ENCODE measurements around the gene ETV6. TPM values are rescaled to one million over a fixed set of nuclear protein-coding genes. Genes with fewer than 3 reads are reported as not detected.

Gene ETV6
- total RNA-seq, 1 experiment from 2014 or later: 6.1 TPM

DNA sequence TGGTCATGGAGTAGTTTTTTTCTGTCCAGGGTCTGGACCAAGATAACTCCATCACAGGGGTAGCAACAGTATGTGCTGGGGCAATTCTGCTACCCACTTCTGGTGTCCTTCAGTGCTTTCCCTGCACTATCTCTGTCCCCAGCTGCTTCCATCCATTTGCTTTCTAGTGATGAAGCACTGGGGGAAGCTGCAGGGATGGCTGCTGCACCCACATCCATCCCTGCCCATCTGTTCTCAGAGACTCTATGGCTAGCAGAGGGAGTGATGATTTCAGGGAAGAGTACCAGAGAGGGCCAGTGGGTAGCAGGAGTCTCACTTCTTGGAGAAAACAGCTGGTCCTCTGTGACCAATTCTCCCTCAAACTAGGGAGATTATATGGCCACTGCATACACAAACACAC lies 44.1 kb downstream of the ETV6 start:
- DNase-seq (ENCODE audit: low spot score): no peak

DNA sequence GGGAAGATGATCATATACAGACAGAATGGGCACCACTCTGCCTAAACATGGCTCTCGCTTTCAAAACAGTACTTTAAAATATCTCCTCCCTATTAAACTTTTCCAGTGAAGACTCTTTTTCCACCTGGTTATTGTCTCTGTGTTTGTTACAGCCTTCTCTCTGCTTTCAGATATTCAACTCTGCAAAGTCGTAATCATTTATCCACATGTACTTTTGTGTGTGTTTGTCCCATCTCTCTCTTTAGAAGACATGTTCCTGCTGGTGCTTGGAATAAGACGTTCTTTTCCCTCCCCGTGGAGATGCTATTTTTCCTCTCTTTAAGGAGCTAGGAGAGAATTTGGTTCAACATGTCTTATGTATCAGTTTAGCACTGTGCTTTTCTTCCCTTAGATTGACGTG lies 45.1 kb downstream of the ETV6 start:
- DNase-seq (ENCODE audit: low spot score): no peak

DNA sequence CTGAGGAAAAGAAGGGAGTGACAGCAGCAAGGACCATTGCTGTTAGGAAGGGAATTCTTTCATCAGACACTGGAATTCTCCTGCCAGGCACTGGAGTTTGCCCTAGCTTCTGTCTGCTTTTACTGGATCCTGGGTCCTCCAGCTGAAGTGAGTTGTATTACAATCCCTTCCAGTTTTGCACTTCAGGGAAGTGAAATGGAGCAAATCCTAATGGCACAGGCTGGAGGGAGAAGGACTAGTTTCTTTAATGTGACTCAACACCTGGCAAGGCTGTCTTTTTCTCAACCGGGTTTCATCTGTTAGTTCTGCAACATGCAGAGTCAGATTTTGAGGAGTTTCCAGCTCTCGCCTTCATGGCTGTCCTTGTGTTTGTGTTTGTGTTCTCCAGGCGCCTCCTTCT lies 45.8 kb downstream of the ETV6 start:
- no peak for DNase-seq (ENCODE audit: low spot score)

DNA sequence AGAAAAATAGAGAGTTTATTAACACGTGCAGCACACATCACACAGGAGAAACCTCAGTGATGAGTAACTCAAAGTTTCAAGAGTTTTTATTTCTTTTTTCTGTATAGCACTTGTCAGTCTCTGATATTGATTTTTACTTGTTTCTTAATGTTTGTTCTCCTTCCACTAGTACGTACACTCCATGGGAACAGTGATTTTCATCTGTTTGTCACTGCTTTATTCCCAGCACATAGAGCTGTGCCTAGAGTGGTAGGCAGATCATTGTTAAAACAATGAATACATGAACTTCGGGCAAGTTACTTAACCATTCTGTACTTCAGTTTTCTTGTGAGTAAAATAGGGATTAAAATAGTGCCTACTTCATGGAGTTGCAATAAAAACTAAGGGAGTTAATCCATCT lies 46.6 kb downstream of the ETV6 start:
- DNase-seq (ENCODE audit: low spot score): no peak

DNA sequence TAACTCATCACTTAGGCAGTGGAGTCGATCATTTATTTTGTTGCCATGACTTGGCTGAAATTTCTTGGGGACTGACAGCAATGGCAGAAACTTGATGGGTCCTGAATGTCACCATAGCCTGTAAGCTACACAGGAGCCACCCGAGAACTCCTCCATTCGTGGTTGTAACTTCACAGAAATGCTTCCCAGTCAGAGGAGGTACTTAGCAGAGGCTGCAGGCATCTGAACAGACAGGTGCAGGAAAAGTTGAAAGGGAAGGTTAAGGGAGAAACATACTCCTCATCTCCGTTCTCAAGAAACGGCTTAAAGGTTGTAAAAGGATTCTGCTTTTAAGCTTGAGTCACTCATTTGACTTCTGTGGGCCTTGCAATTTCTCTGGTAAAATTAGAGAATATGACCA lies 47.7 kb downstream of the ETV6 start:
- no peak for DNase-seq (ENCODE audit: low spot score)

DNA sequence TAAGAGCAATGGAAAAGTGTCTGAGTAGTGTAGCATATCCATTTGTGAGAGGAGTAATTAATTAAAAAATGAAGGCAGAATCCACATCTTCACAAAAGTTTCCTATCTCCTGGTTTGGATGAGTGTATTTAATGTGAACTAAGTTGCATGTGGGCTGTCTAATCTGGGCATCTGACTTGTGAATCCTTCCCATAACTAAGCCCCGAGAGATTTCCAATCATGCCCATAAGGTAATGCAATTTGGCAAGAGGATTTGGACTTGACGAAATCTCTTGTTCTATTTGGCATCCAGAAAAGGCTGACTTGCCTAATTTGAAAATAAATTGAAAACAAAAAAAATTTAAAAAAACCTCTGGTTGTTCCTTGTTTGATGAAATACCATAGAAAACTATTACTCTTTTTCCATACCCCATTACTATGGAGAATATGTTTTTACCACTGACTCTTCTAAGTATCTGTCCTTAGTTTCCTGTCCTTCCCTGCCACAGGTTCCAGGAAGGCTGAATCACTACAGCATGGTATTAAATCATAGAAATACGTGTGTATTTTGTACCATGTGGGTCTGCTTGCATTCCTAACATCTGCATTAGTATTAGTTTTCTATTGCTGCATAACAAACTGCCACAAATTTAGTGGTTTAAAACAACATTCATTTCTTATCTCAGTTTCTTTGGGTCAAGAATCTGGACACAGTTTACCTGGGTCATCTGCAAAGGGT lies 48.4 kb downstream of the ETV6 start:
- DNase-seq (ENCODE audit: low spot score): no peak

DNA sequence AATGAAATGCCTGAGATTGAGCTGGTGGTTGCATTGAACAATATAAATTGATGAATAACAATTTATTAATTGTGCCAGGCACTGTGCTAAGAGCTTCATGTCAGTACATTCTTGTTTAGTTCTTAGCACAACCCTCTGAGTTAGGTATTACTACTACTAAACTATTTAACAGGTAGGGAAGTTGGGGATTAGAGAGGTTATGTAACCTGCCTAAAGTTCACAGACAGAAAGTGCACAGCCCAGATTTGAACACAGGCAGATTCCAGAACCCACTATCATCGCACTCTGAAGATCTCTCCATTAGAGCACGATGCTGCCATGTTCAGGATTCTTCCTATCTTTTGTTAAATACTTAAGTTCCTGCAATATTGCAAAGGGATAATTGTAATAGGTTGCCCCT lies 49.3 kb downstream of the ETV6 start:
- DNase-seq (ENCODE audit: low spot score): no peak

DNA sequence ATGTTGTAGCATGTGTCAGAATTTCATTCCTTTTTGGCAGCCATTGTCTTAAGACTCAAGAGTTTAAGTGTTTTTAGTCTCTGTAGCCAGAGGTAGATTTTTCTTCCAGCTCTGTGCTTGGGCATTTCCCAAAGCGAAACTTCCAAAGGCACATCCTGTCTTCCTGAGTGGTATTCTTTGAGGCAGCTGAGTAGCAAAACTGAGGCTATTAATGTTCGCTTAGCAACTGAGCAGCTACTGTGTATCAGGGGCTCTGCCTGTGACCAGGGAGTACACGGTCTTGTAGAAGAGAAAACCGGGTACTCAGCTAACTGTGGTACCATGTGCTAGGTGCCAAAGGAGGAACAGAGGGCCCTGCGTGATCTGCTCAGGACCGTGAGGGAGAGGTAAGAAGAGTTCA lies 52.0 kb downstream of the ETV6 start:
- DNase-seq (ENCODE audit: low spot score): no peak

DNA sequence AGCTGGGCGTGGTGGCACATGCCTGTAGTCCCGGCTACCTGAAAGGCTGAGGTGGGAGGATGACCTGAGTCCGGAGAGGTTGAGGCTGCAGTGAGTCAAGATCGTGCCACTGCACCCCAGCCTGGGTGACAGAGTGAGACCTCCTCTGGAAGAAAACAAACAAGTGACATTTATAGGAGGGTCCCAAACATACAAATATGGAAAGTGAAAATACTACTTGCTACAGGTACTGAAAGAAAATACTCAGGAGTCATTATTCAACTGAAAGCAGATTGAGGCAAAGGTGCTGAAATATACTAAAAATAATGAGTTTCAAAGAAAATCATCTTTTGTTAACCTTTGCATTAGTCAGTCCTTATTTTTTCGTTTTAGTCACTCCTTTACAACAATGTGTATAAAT lies 53.5 kb downstream of the ETV6 start:
- DNase-seq (ENCODE audit: low spot score): no peak

DNA sequence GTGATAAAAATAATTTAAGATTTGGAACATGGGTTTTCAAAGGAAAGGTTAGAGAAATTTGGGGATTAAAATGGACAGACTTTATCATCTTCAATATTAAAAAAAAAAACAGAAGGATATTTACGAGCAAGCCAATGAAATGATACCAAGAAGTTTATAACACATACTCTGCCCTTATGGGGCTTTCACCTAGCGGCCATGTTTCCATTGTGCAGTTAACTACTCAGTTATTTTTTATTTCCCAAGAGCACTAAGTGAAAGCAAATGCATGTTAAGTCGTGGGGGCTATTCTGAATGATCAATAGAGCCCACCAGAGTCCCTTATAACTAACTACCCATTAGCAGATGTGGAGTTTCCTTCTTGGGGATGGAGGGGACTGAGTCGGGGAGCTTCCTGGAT lies 53.9 kb downstream of the ETV6 start:
- DNase-seq (ENCODE audit: low spot score): no peak

DNA sequence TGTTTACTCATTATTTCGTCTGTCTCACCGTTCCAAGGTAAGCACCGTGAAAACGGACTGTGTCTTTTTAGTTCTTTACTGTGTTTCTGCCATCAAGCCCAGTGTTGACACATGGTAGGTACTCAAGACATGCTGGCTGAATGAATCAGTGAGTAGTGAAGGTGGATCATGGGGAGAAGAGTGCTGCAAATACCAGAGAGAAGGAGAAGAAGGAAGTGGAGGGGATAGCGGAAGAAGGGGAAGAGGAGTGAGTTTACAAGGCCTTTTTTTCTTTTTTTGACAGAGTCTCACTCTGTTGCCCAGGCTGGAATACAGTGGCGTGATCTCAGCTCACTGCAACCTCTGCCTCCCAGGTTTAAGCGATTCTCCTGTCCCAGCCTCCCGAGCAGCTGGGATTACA lies 54.6 kb downstream of the ETV6 start:
- DNase-seq (ENCODE audit: low spot score): no peak

DNA sequence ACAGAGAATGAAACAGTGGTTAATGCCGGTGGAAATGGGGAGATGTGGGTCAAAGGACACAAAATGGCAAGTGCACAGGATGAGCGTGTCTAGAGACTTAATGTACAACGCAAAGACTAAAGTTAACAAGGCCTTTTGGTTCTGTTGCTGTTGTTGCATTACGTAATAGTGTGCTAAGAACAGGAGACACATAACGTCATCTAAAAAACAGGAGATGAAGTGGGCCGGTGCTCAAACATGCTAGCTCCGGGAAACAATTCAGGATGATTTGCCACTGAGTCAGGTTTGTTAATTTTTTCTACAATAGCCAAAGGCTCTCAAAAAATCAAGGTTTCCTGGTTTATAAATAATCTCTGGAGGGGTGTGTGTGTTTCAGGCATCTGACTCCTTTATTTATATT lies 55.5 kb downstream of the ETV6 start:
- DNase-seq (ENCODE audit: low spot score): peak; percentile 63

DNA sequence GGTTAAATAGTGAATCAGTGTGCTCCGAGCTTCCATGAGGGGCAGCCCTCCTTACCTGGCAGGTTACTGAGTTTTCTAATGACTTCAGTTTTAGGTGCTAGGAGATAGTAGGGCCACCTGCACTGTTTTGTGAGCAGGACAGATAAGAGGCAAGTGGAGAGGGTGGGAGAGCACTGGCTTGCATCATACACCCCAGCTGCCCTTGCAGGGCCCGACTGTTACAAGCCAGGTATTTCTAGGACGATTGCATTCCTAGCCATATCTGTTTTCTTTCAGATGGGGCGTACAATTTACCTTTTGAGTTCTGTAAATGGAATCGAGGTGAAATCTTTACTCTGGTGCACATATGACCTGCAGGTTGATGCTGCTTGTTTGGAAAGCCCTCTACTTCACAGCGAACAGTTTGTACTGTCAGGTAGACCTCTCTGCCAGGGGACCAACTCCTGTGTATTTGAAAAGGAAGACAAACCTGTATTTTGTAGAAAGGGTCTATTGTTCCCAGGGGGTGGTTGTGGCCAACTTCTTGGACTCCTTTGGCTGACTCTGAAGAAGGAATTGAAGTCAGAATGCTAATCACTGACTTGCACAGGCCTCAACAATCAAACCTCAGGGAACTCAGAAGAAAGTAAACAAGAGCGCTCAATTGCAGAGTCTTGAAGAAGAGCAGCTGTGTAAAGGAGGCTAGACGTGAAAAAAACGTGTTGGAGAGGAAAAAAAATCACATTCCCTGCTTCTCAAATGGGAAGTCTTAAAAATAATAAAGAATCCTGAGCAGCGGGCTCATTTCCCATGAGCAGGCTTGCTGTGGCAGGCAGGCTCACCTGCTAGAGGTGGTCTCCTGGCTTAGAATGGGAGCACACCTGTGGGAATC lies 57.3 kb downstream of the ETV6 start:
- no peak for DNase-seq (ENCODE audit: low spot score)

DNA sequence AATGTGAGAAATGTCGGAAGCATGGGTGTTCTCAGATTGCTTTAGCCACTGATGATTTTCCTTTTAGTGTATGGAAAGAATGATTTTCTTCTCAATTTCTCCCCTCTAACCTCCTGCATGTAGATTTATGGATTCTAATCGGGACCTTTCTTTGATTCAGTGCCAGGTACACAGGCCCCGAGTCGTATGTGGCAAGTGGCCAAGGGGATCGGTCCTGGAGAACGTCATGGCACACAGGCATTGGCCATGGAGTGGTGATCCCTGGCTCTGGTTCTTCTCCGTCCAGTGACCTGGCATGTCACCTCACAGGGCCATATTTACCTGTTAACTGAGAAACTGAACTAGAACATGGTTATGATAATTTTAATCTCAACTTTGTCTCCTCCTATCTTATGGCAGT lies 58.1 kb downstream of the ETV6 start:
- no peak for DNase-seq (ENCODE audit: low spot score)

DNA sequence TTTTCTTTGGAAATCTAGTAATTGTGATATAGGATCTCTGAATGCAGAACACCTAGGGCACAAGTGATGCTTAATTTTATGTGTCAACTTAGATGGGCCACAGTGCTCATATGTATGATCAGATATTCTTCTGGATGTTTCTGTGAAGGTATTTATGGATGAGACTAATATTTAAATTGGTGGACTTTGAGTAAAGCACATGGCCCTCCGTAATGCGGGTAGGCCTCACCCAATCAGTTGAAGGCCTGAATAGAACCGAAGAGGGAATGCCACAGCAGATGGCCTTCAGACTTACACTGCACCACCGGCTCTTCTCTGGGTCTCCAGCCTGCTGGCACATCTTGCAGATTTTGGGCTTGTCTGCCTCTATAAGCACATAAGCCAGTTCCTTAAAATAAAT lies 60.0 kb downstream of the ETV6 start:
- no peak for DNase-seq (ENCODE audit: low spot score)

DNA sequence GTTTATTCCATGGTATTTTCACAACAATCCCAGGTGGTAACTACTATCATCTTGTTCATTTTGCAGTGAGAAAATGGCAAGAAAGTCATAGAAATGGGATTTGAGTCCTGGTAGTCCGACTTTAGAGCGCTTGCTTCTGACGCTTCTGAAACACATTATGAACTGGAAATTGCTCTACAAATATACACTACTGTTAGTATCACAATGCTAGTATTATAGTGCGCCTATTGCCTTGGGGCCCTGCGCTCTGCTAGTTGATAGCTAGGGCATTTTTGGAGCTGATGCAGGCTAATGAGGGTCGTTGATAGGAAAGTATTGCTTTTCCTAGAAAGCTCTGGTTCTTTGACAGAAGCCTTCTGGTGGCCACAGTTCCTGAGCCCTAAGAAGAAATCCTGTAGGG lies 61.0 kb downstream of the ETV6 start:
- no peak for DNase-seq (ENCODE audit: low spot score)

DNA sequence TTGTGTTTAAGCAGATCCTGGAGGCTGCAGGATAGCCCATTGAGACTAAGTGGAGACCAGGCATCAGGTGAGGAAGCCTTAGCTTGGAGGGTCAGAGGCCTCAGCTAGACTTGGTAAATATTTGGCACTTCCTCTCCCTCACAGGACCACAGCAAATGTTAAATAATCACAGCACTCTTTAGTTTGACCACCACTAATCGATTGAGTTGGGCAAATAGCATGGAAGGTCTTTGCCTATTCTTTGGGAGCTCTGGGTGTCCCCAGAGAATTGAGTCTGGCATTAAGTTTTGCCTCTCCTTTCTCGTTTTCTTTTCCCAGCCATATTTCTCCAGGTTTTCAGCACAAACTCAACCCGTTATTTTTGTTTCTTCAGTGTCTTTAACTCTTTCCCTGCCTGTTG lies 61.4 kb downstream of the ETV6 start:
- DNase-seq (ENCODE audit: low spot score): no peak

DNA sequence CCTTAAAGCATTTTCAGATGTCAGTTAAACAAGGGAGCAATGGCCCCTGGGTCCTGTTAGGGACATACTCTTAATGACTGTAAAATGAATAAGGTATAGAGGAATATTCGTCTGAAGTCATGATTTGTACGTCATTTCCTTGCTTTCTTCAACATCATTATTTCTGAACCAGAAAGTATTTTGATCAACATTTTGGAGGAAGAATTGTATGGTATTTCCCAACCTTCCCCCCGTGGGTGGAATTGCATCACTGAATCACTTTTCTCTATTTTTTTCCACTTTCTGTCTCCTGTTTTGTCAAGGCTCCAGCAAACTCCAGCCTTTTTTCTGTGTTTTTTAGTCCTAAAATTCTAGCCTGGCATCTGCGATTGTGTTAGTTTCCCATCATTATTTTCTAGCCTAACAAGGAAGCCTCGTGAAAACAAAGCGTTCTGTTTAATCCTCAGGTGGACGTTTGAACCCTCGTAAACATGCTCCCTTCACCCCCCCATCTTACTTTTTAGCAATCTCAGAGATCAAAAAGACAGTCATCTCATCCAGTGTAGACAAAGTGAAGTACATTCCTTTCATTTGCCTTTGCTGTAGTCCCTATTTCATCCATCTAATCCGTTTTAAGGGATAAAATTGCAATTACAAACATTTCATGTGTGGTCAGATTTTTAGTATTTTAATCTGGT lies 62.3 kb downstream of the ETV6 start:
- DNase-seq (ENCODE audit: low spot score): no peak

DNA sequence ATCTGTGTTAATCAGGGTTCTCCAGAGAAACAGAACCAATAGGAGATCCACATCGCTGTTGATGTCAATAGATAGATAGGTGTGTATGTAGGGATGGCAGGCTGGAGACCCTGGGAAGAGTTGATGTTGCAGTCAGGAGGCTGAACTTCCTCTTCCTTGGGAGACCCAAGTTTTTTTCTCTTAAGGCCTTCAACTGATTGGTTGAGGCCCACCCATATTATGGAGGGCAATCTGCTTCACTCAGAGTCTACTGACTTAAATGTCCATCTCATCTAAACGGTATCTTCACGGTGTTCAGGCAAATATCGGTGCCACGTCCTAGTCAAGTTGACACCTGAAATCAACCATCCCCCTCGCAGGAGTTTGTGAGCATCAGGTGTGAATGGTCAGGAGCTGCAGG lies 63.0 kb downstream of the ETV6 start:
- no peak for DNase-seq (ENCODE audit: low spot score)

DNA sequence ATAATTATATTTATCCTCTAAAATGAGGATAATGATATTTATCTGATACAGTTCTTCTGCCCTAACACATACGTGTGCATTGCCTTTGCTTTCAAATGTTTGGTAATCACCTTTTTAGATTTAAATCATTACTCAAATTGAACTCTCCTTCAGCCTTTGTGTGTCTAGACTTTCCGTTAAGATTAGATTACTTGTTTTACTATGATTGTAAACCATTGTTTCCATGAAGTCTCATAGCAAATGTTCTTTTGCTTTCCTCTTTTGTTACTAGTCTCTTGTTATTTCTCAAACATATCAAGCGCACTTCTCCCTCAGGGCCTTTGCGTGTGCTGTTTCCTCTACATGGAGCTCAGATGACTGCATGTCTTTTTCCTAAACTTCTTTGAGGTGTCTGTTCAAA lies 63.7 kb downstream of the ETV6 start:
- no peak for DNase-seq (ENCODE audit: low spot score)

DNA sequence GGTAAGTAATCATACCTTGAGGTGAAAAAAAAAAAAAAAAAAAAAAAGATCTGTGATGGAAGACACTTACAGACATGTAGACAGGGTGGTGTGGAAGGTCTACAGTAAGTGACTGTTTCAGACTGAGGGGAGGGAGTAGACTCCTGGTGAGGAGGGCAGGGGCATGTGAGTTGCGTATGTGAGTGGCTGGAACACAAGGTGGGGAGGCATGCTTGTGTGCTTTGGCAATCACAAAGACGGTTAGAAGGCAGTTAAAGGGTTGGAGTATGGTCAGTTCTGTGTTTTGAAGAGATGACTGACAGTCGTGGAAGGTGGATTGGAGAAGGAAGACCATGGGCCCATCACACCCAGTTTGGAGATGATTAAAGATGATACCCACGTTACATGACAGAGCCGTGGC lies 65.2 kb downstream of the ETV6 start:
- DNase-seq (ENCODE audit: low spot score): no peak

DNA sequence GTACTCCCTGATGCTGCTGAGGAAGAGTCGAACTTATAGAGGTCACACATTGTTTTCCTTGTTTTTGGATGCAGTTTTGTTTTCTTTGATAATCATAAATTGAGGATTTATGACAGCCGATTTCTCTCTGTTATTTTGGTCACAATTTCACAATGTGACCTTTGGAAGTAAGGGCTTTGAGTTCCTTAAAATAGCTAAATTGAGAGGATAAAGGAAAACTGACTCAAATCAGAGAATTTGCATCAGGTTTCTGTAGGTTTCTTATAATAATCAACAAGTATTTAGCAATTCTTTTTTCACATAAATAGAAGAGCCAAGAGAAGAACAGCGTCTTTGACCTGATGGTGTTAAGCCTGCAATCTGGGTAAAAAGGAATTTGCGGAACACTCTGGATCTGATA lies 66.1 kb downstream of the ETV6 start:
- DNase-seq (ENCODE audit: low spot score): no peak

All from H4 (cell line).